SJSA1 (cell line): ENCODE measurements around the gene SLC16A5. TPM values are rescaled to one million over a fixed set of nuclear protein-coding genes. Genes with fewer than 3 reads are reported as not detected.
"Not testable (repeated sequence)": the region's sequence is repeated elsewhere in the genome, so short reads cannot be mapped to it uniquely, and the experiment has no call there.

ENCODE experiments used
- DNase-seq, 2 experiments: peaks; one replicate each; pipeline ENCODE4 v3.0.0-alpha.2; 2015 to 2020; ENCODE audit warnings: low spot score in 2 of 2, low read depth in 1 of 2
- H3K27ac ChIP-seq: fragments of 250-450 bp; sonication (Bioruptor Pico); 2 replicates; pipeline ENCODE4 v1.5.1; 2020; ENCODE audit warnings: mild to moderate bottlenecking, moderate library complexity
- H3K27me3 ChIP-seq: fragments of 250-450 bp; sonication (Bioruptor Pico); replicated peaks from 2 replicates; pipeline ENCODE4 v1.5.1; 2020; ENCODE audit warnings: mild to moderate bottlenecking, moderate library complexity
- H3K36me3 ChIP-seq: fragments of 250-450 bp; sonication (Bioruptor Pico); 2 replicates; pipeline ENCODE4 v1.5.1; 2020; ENCODE audit warnings: mild to moderate bottlenecking
- H3K4me1 ChIP-seq: fragments of 250-450 bp; sonication (Bioruptor Pico); replicated peaks from 2 replicates; pipeline ENCODE4 v1.6.1; 2021; ENCODE audit warnings: mild to moderate bottlenecking
- H3K4me3 ChIP-seq: fragments of 250-450 bp; sonication (Bioruptor Pico); 2 replicates; pipeline ENCODE4 v1.5.1; 2020; ENCODE audit warnings: mild to moderate bottlenecking
- H3K9me3 ChIP-seq: fragments of 250-450 bp; sonication (Bioruptor Pico); replicated peaks from 2 replicates; pipeline ENCODE4 v1.5.1; 2020; ENCODE audit warnings: mild to moderate bottlenecking
- total RNA-seq: library from RNA; depleted of rRNA; stranded (reverse); fragments of >200 nt; shearing (Covaris generic); gene quantifications from 2 replicates; pipeline ENCODE4 v1.2.3, GENCODE V29; 2014

SLC16A5 gene
- total RNA-seq, 1 experiment from 2014 or later: 0.71 TPM

- H3K27me3 ChIP-seq, H3K4me1 ChIP-seq, DNase-seq, H3K36me3 ChIP-seq, H3K27ac ChIP-seq, H3K9me3 ChIP-seq, H3K4me3 ChIP-seq: not testable (repeated sequence)
These were observed 16.1 kb upstream of the SLC16A5 start for GRCh38 chr17:75071478-75072271.

DNA sequence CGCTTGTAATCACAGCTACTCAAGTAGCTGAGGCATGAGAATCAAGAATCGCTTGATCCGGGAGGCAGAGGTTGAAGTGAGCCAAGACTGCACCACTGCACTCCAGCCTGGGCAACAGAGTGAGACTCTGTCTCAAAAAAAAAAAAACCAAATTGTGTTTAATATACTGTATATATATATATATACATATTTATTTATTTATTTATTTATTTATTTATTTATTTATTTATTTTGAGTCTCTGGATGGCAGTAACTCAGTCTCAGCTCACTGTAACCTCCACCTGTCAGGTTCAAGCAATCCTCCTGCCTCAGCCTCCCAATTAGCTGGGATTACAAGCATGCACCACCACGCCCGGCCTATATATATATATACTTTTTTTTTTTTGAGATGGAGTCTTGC lies 14.8 kb upstream of the SLC16A5 start:
- not testable (repeated sequence) for H3K4me1 ChIP-seq, H3K27me3 ChIP-seq, H3K27ac ChIP-seq, H3K4me3 ChIP-seq, DNase-seq, H3K9me3 ChIP-seq, H3K36me3 ChIP-seq

DNA sequence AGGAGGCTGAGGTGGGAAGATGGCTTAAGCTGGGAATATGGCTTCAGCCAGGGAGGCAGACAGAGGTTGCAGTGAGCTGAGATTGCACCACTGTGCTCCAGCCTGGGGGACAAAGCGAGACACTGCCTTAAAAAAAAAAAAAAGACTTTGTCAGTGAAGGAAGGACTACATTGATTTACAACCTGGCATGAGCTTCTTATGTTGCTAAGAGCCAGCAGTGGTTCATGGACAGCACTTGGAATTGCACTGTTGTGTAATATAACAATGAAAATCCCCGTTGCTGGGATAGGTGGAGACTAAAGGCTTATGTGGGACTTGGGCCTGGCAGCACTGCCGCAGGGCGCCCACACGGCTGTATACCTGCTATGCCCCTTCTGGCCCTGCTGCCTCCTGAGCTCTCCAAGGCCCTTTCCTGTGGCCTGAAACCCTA lies 14.1 kb upstream of the SLC16A5 start:
- Histone ChIP-seq H3K27ac (no peak overlapping the region), H3K9me3 (no peaks in the 10 kb centered on the region), H3K27me3 (no peaks in the 10 kb centered on the region), H3K4me3 (no peak overlapping the region), H3K36me3 (no peaks in the 10 kb centered on the region), H3K4me1 (peaks cover 10% of the 10 kb centered on the region)
- no peak for DNase-seq

DNA sequence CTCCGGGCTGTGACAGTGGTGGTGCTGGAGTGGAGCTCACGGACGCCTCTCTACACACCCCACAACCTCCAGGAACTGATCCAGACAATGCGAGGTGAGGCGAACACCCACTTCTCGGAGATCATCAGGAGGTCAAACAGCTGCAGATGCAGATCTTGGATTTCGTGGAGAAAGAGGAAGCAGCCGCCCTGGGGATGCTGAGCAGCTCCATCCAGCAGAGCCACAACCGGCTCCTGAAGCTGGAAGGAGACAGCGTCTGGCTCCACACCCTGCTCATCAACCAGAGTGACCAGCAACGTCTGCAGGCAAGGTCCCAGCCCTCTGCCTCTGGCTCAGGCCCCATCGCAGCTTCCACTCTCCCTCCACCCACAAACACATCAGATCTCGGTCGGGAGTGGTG lies 13.2 kb upstream of the SLC16A5 start:
- no peak for DNase-seq
- Histone ChIP-seq H3K4me1 (peaks cover 18% of the 10 kb centered on the region), H3K36me3 (no peaks in the 10 kb centered on the region), H3K27me3 (no peaks in the 10 kb centered on the region), H3K9me3 (no peaks in the 10 kb centered on the region), H3K4me3 (no peak overlapping the region), H3K27ac (no peak overlapping the region)

DNA sequence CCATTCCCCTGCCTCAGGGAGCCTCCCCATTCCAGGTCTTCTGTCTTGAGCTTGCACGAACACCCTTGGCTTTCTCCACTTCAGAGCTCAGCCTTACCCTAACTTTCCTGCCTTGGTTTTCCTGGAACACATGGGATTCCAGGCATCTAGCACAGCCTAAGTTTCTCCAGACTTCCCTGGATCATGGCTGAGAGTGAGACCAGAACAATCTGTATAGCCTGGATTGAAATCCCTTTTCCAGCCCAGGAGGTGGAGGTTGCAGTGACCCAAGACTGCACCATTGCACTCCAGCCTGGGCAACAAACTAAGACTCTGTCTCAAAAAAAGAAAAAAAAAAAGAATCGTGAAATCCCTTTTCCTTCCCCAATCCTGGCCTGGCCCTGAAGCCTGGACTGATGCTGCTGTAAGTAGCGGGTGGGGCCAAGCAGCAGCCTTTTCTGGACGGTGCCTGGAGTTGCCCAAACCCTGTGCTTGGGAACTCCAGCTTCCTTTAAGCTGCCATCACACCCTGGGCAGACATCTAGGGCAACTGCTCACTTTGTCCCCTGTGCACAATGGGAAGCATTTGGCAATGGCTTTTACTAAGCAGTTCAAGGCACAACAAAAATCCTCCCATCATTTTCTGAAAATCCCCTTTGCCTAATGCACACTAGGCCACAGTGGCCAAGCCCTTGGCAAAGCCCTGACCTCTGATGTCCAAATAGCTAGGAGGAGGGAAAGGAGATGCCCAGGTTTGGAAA lies 12.0 kb upstream of the SLC16A5 start:
- no peak overlapping the region for H3K27ac ChIP-seq
- H3K36me3 ChIP-seq: no peaks in the 10 kb centered on the region
- H3K27me3 ChIP-seq: no peaks in the 10 kb centered on the region
- peaks cover 26% of the 10 kb centered on the region for H3K4me1 ChIP-seq
- H3K9me3 ChIP-seq: no peaks in the 10 kb centered on the region
- DNase-seq: no peak
- H3K4me3 ChIP-seq: no peak overlapping the region

- no peaks in the 10 kb centered on the region for H3K36me3 ChIP-seq
- H3K9me3 ChIP-seq: no peaks in the 10 kb centered on the region
- no peak for DNase-seq
- H3K4me1 ChIP-seq: peaks cover 26% of the 10 kb centered on the region
- H3K27ac ChIP-seq: no peak overlapping the region
- H3K4me3 ChIP-seq: no peak overlapping the region
- H3K27me3 ChIP-seq: no peaks in the 10 kb centered on the region
These were observed 10.7 kb upstream of the SLC16A5 start for GRCh38 chr17:75077072-75077495.

DNA sequence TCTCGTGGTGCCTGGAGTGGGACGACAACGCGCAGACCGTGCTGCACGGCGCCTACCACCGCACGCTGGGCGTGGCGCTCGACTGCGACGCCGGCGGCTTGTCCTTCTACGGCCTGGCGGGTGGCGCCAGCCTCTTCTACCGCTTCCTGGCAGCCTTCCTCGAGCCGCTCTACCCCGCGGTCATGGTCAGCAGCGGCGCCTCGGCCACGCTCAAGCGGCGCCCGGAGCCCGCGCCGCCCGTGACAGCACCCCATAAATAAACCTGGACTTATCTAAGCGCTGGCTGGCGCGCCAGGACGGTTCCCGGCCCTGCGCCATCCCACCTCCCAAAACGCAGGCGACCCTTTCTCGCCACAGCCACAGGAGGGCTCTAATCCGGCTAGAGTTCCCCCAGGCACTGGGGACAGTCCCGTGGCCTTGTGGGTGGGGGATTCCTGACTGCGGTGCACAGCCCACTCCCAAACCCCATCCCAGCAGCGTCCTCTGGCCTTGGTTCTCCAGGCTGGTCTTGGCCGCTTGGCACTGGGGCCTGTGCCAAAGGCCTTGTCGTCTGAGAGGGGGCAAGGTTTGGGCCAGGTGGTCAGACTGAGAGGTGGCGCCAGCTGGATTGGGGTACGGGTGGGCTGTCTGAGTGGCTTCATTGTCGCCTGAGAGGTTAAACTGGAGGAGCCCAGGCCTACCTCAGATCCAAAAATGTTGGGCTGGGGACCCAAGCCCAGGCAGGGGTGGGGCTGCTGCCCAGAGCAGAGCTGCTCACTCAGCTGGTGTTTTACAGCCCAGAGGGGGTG lies 10.1 kb upstream of the SLC16A5 start:
- no peak overlapping the region for H3K27ac ChIP-seq
- H3K36me3 ChIP-seq: no peaks in the 10 kb centered on the region
- H3K27me3 ChIP-seq: no peaks in the 10 kb centered on the region
- H3K4me1 ChIP-seq: peaks cover 26% of the 10 kb centered on the region
- no peak overlapping the region for H3K4me3 ChIP-seq
- H3K9me3 ChIP-seq: no peaks in the 10 kb centered on the region
- DNase-seq: no peak

GRCh38 chr17:75078284-75079022 lies 9.3 kb upstream of the SLC16A5 start:
- H3K27ac ChIP-seq: no peak overlapping the region
- peak in 1 of 2 experiments; percentile 79 for DNase-seq
- H3K36me3 ChIP-seq: no peaks in the 10 kb centered on the region
- H3K4me1 ChIP-seq: peaks cover 26% of the 10 kb centered on the region
- H3K9me3 ChIP-seq: no peaks in the 10 kb centered on the region
- no peak overlapping the region for H3K4me3 ChIP-seq
- H3K27me3 ChIP-seq: no peaks in the 10 kb centered on the region

- Histone ChIP-seq H3K36me3 (no peaks in the 10 kb centered on the region), H3K4me3 (no peak overlapping the region), H3K27me3 (no peaks in the 10 kb centered on the region), H3K27ac (no peak overlapping the region), H3K4me1 (peaks cover 26% of the 10 kb centered on the region), H3K9me3 (no peaks in the 10 kb centered on the region)
- DNase-seq: peak in 1 of 2 experiments; percentile 66
These were observed 8.8 kb upstream of the SLC16A5 start for GRCh38 chr17:75079023-75079373.

- Histone ChIP-seq H3K9me3 (no peaks in the 10 kb centered on the region), H3K4me3 (no peak overlapping the region), H3K4me1 (peaks cover 30% of the 10 kb centered on the region), H3K36me3 (no peaks in the 10 kb centered on the region), H3K27ac (no peak overlapping the region), H3K27me3 (no peaks in the 10 kb centered on the region)
- DNase-seq: no peak
These were observed 5.9 kb upstream of the SLC16A5 start for GRCh38 chr17:75081611-75082540.

- Histone ChIP-seq H3K27ac (no peak overlapping the region), H3K36me3 (no peaks in the 10 kb centered on the region), H3K4me1 (peaks cover 38% of the 10 kb centered on the region), H3K27me3 (no peaks in the 10 kb centered on the region), H3K9me3 (no peaks in the 10 kb centered on the region), H3K4me3 (no peak overlapping the region)
- DNase-seq: no peak
These were observed 5.1 kb upstream of the SLC16A5 start for GRCh38 chr17:75082683-75083082.

DNA sequence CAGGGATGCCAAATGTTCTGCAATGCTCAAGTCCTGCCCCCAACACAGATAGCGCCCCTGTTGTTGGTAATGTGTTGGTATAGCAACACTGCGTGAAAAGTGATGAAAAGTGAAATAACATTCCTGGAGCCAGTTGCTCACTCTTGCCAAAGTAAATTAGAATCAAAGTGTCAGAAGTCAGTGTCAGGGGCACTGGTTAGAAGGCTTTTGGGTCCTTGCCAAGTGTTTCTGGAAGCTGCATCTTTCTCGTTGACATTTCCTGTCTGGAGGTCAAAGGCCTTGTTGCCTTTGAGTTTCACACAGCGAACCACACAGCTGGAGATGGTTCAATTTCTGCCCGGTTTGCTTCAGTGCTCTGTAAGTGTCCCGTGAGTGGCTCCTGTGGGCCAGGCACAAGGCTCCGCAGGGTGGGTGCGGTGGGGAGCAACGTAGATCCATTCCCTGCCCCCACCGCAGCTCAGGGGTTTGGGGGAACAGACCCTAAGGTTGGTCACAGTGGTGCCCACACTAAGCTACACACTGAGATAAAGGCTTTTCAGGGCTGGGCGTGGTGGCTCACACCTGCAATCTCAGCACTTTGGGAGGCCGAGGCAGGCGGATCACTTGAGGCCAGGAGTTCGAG lies 3.6 kb upstream of the SLC16A5 start:
- H3K9me3 ChIP-seq: no peaks in the 10 kb centered on the region
- no peaks in the 10 kb centered on the region for H3K27me3 ChIP-seq
- no peak overlapping the region for H3K4me3 ChIP-seq
- peaks cover 38% of the 10 kb centered on the region for H3K4me1 ChIP-seq
- no peak overlapping the region for H3K27ac ChIP-seq
- DNase-seq: no peak
- H3K36me3 ChIP-seq: no peaks in the 10 kb centered on the region
